Thyroid gland (tissue), 4 donors: ENCODE data around the gene RHEBL1. TPM values are rescaled to one million over a fixed set of nuclear protein-coding genes. Genes with fewer than 3 reads are reported as not detected.

Experiments used
- DNase-seq, 2 donors: peaks; one replicate each; pipeline ENCODE4 v3.0.0-alpha.2; 2019
- H3K27ac ChIP-seq, 3 donors: fragments of 200-600 bp; sonication (generic); 1 replicate in 2 of 3; 2 replicates in 1 of 3; pipeline ENCODE4 v1.5.1; 2016 to 2019; ENCODE audit warnings: mild to moderate bottlenecking in 1 of 3, moderate library complexity in 1 of 3
- H3K27me3 ChIP-seq: fragments of 200-600 bp; sonication (generic); one replicate; pipeline ENCODE4 v1.5.1; 2019
- H3K36me3 ChIP-seq, 2 donors: fragments of 200-600 bp; sonication (generic); one replicate each; pipeline ENCODE4 v1.5.1; 2016 to 2019
- H3K4me1 ChIP-seq, 2 donors: fragments of 200-600 bp; sonication (generic); one replicate each; pipeline ENCODE4 v1.5.1; 2017 to 2019
- H3K4me3 ChIP-seq, 3 donors: fragments of 200-600 bp; sonication (generic); replicated peaks in 1 of 3; 1 replicate in 2 of 3; 2 replicates in 1 of 3; pipeline ENCODE4 v1.5.1; 2016; ENCODE audit warnings: mild to moderate bottlenecking in 1 of 3
- H3K9me3 ChIP-seq: fragments of 200-600 bp; sonication (generic); one replicate; pipeline ENCODE4 v1.5.1; 2017
- CTCF ChIP-seq, 6 experiments: fragments of 200-600 bp in 3 of 6; fragments of 450-650 bp in 3 of 6; sonication (generic) in 3 of 6; IDR thresholded peaks; one replicate each; pipeline ENCODE4 v1.5.1; 2016 to 2019; ENCODE audit warnings: antibody characterized with exemption in 6 of 6, mild to moderate bottlenecking in 2 of 6, inconsistent platforms in 1 of 6, moderate library complexity in 1 of 6
- POLR2A ChIP-seq, 2 donors: fragments of 450-650 bp; IDR thresholded peaks; one replicate each; pipeline ENCODE4 v1.6.1; 2017; ENCODE audit warnings: antibody characterized with exemption in 2 of 2, mild to moderate bottlenecking in 2 of 2, moderate library complexity in 1 of 2
- WGBS, 2 donors: methylation state at CpG; one replicate each; pipeline ENCODE4 v1.1.5; 2017; 5-methylcytosine and 5-hydroxymethylcytosine counted together
- intact Hi-C: fragments of 100-400 bp; cut with DNase I; formaldehyde crosslinking; loops from one replicate; pipeline ENCODE4 v1.15.1; 2023
- total RNA-seq, 4 donors: library from RNA; depleted of rRNA; stranded (reverse); fragments of >200 nt; gene quantifications; one replicate each; pipeline ENCODE4 v1.2.3, GENCODE V29; 2016

RHEBL1 gene
- total RNA-seq, result under 1 TPM in 1 of 4 donors, not detected in 3; 0.98 TPM

GRCh38 chr12:49069507-49070346 lies at the start of gene RHEBL1:
TSS of gene RHEBL1 (minus strand) at chr12:49069979. CDS start at chr12:49069785, 194 bp downstream.
- Histone ChIP-seq H3K4me1 (peaks cover 5 to 8% of the 10 kb centered on the region in 2 donors), H3K27me3 (no peaks in the 10 kb centered on the region), H3K9me3 (no peaks in the 10 kb centered on the region), H3K36me3 (no peaks in the 10 kb centered on the region), H3K4me3 (peak within 1 kb of the TSS; percentile 38 to 50 (median 43)), H3K27ac (peak within 1 kb of the TSS in 2 of 3 donors; percentile 15 to 55)
- DNase-seq, result peak; percentile 99
- WGBS, 2 donors, result 0 to 1% methylated on average over 55 to 58 of the region's 60 CpGs
- intact Hi-C loops, result loop anchor here (5.0 kb wide), 1 partner anchor 43 kb away; the partner anchor contains the start of gene LMBR1L
- TF ChIP-seq CTCF (IDR thresholded peaks at IDR 0.05), result no peak
- TF ChIP-seq POLR2A (IDR thresholded peaks at IDR 0.05), result peak in 1 of 2 donors; percentile 45

GRCh38 chr12:49111206-49111605 lies 41.4 kb upstream of the RHEBL1 start:
- Histone ChIP-seq H3K9me3 (no peaks in the 10 kb centered on the region), H3K36me3 (no peaks in the 10 kb centered on the region), H3K4me1 (peaks cover 20 to 31% of the 10 kb centered on the region in 2 donors), H3K4me3 (peak overlapping the region in 1 of 3 donors; percentile 92), H3K27ac (peak overlapping the region; percentile 92 to 98 (median 96)), H3K27me3 (no peaks in the 10 kb centered on the region)
- 50 to 60% methylated on average over 6 of the region's 6 CpGs for WGBS, 2 donors
- no peak for DNase-seq
- intact Hi-C loops, result loop anchor here (5.0 kb wide), 1 partner anchor 44 kb away; the partner anchor contains the start of gene RHEBL1
- TF ChIP-seq CTCF (IDR thresholded peaks at IDR 0.05) (no peak), POLR2A (IDR thresholded peaks at IDR 0.05) (no peak)

- peaks cover 20 to 37% of the 10 kb centered on the region in 2 donors for H3K4me1 ChIP-seq
- 0% methylated on average over 13 to 28 of the region's 43 CpGs for WGBS, 2 donors
- intact Hi-C loops, result loop anchor here (5.0 kb wide), 1 partner anchor 43 kb away; the partner anchor contains the start of gene RHEBL1
These were observed 40.8 kb upstream of the RHEBL1 start, which contains the start of gene LMBR1L for GRCh38 chr12:49110464-49111155. TSS of gene LMBR1L (minus strand) at chr12:49110847. CDS start at chr12:49110555, 292 bp downstream.

More at GRCh38 chr12:49110464-49111155, 40.8 kb upstream of the RHEBL1 start, which contains the start of gene LMBR1L:
- Histone ChIP-seq H3K9me3 (no peaks in the 10 kb centered on the region), H3K27me3 (no peaks in the 10 kb centered on the region), H3K4me3 (peak within 1 kb of the TSS; percentile 44 to 92 (median 87)), H3K36me3 (no peaks in the 10 kb centered on the region), H3K27ac (peak within 1 kb of the TSS; percentile 92 to 98 (median 96))
- peak; percentile 97 for DNase-seq
- peak in 1 of 2 donors; percentile 94 for TF ChIP-seq POLR2A (IDR thresholded peaks at IDR 0.05)
- TF ChIP-seq CTCF (IDR thresholded peaks at IDR 0.05), result peak in 5 of 6 experiments; percentile 11 to 67 (median 56)
